NK-92 (cell line): ENCODE results near the gene C2orf74.
"Not testable (repeated sequence)": the region's sequence is repeated elsewhere in the genome, so short reads cannot be mapped to it uniquely, and the experiment has no call there.

Experiments used
- DNase-seq: peaks from one replicate; lab custom pipeline; 2025; ENCODE audit not compliant: unreplicated experiment; lab: John Stamatoyannopoulos, UW

C2orf74 gene

GRCh38 chr2:61172671-61173070 is 10.7 kb downstream of the C2orf74 start:
- DNase-seq = no peak

DNA sequence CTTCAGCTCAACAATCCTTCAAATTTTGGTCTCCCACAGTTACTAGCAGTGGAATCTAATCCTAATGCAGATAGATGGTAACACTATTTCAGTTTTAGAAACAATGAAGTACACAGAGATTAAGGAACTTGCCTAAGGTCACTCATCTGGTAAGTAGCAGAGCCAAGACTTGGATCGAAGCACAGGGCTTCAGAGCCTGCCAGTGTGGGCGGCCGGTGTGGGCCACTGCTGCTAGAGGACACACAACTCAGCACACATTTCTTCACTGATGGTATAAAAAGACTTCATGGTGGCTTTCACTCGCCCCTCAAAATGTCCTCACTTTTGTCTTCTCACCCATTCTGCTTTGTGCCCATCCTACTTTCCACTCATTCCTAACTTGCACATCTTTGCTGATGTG is 11.1 kb downstream of the C2orf74 start:
- no peak for DNase-seq

- DNase-seq = no peak
Observed at GRCh38 chr2:61175036-61175435, 13.0 kb downstream of the C2orf74 start.

GRCh38 chr2:61176755-61177726 is 15.1 kb downstream of the C2orf74 start:
- peak; percentile 50 for DNase-seq

GRCh38 chr2:61177727-61178549 is 15.9 kb downstream of the C2orf74 start:
- DNase-seq = no peak

DNA sequence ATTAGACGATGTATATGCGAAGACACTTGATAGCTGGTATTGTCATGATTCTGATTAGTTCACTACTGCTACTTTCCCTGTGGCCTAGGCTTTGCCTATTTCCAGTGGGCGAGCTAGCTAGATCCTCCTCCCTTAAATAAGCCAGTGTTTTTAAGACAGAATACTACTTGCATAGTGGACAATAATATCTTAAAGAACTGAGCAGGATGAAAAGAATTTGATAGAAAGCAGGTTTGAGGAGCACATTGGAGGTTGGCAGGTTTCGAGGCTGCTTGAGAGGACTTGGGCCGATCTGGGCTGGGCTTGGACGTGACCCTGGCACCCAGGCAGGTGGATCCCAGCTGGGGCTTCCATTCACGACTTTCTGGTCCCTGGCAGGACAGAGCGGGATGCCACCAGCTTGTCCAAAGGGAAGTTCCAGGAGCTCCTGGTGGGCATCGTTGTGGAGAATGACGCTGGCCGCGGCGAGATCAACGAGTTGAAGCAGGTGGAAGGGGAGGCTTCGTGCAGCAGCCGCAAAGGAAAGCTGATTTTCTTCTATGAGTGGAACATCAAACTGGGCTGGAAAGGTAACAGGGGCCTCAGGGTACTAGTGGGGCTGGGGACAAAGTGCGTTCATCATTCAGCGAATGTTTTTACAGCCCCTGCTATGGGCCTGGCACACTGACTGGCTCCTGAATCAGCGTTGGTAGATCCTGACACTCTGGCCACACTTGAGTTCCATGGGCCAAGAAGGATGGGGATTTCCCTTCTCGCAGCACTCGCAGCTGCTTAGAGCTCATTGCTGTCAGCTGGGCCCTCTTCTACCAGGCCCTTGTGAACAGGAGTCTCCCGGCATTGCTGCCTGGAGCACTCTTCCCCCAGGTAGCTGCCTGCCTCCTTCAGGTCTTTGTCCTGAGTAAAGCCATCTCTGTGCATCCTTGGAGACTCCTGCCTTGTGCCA is 16.9 kb downstream of the C2orf74 start:
- no peak for DNase-seq

DNA sequence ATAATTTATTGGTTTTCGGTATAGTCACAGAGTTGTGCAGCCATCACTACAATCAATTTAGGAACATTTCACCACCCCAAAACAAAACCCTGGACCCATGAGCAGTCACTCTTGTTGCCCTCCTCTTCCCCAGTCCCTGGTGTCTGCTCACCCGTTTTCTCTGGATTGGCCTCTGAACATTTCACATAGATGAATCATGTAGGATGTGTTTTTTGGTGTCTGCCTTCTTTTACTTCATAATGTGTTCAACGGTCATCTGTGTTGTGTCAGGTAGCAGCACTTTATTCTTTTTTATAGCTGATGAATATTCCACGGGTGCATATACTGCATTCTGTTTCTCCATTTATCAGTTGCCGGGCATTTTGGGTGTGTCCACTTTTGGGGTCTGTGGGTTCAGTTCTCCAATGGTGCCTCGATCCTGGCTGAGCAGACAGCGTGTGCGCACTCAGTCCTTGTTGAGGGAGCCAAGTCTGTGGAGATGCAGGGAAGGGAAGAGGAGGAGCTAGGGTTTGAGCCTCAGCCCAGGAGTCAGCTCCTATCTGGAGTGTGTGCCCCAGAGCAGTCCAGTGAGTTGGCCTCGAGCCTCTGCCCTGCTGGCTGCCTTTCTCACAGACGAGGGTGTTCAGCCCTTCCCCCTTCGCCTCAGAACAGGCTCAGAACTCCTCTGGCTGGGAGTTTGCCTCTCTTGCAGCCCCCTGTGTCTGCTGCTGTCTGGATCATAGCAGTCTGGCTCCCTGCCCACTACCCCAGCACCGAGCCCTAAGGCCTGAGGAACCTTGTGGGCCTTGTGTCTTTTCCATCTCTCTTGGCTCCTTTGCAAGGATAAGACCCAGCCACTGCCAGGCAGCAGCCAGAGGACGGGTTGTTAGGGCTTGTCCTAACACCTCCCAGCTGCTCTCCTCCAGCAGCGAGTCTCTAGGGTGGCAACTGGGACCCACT is 18.0 kb downstream of the C2orf74 start:
- DNase-seq = no peak

- DNase-seq = no peak
Observed at GRCh38 chr2:61180686-61181085, 18.7 kb downstream of the C2orf74 start.

DNA sequence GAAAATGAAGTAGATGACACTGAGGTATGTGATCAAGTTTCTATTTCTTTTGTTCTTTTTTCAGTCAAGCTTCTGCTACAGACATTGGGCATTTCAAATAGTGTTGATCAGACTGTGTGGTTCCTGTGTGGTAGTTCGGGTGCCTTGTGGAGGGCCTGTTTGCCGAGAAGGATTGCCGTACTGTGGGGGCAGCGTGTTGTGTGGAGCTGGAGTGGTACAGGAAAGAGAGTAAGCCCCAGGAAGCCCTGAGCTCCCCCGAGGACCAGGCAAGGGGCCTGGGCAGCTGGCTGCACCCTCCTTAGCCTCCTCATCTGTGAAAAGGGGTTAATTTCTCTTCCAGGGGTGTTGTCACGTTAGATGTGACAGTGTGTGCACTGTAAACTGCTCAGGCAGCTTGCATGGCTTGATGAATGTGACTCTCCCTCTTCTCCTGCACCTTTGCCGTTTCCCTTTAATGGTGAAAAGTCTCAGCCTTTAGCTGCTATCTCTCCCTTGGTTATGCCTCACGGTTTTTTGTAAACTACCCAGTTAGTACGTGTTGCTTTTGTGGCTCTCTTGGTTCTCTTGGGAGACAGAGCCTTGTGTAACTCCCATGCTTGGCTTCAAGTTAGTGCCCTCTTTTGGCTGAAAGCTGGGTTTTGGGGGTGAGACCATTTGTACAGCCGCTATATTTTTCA is 19.5 kb downstream of the C2orf74 start:
- no peak for DNase-seq

DNA sequence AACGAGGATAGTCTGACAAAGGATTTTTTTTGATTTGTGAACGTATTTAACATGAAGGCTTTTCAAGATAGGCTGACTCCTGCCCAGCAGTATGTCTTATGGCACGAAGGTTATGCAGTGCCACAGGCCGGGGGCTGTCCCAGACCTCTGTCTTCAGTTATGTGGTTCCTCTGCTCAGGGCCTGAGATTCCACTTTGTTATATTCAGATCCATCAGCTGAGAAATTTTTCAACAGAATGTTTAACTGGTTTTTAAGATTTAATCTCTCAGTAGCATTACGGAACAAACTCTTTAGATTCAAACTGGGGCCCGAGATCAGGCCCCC is 20.0 kb downstream of the C2orf74 start:
- no peak for DNase-seq

DNA sequence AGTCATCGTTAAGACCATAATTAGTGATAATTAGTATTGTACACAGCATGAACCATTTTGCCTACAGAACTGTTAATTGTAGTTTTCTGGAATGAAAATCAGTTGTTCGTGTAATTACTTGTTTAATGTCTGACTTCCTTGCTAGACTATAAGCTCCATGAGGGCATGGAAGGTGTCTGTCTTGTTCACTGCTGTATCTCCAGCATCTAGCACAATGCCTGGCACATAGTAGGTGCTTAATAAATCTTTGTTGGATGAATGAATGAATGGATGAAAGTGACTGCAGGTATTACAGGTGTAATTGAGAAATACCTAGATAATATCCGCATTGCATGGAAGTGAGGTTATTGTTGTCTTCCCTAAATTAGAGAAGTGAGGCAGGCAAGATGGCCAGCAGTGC is 21.8 kb downstream of the C2orf74 start:
- no peak for DNase-seq

GRCh38 chr2:61184263-61184662 is 22.3 kb downstream of the C2orf74 start:
- DNase-seq = no peak

DNA sequence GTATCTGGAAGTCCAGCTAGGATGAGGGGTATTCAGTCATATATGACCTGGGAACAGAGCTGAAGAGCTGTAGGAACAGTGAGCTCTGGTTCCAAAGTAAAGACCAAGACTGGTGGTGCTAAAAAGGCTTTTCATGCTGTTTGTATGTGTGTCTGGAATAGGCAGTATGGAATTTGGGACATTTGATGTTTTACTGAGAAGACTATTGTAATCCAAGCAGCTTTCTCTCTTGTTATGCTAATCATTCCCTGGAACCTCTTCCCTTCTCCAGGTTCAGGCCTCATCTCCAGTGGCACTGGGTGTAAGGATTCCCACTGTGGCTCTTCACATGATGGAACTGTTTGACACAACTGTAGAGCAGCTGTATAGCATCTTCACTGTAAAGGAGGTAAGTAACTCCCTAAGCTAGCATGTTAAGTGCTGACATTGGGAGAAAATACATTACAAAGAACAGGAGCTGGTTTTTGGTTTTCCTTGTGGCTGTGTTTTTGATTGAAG is 23.3 kb downstream of the C2orf74 start:
- no peak for DNase-seq

DNA sequence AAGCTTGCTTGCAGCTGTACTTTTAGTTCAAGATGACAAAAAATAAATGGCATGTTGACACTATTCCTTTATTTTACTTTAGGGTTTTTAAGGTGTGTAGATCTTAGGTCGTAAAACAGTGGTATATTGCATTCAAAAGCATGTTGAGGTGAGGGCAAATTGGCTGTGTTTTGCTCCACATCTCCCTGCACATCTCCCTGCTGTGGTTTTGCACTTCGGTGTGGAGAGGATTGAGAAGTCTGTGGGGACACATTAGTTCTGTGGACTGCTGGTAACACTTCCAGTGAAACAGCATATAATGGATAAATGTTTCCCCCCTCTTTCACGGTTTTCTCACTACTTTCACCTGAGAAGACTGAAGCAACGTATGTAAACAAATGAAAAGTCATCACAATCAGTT is 25.1 kb downstream of the C2orf74 start:
- no peak for DNase-seq

DNA sequence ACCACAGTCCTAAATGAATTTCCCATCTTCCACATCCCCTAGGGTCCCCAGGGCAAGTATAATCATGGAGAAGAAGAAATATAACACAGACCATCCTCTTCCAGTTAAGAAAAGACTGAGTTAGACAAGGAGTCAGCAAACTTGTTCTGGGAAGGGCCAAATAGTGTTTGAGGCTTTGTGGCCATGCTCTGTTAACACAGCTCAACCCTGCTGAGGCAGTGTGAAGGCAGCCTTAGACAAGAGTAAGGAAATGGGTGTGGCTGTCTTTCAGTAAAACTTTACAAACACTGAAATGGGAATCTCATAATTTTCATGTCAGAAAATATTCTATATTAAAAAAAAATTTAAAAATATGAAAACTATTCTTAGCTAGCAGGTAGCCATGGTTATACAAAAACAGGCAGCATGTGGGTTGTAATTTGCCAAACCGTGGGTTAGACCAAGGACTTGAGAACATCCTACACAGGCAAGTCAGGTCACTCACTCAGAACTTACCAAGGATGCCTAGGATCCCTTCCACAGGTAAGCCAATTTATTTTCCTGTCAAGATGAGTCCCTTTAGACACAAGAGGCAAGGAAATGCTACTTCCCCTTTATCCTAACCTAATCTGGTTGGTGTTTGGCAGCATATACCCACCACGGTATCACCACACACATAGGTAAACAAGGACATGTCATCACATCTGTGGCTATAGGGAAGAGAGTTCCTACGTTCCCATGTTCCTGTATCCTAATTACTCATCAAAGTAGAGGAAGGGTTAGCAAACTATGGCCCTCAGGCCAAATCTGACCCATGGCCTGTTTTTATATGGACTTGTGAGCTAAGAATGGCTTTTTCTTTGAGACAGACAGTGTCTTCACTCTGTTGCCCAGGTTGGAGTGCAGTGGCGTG is 31.9 kb downstream of the C2orf74 start:
- no peak for DNase-seq

DNA sequence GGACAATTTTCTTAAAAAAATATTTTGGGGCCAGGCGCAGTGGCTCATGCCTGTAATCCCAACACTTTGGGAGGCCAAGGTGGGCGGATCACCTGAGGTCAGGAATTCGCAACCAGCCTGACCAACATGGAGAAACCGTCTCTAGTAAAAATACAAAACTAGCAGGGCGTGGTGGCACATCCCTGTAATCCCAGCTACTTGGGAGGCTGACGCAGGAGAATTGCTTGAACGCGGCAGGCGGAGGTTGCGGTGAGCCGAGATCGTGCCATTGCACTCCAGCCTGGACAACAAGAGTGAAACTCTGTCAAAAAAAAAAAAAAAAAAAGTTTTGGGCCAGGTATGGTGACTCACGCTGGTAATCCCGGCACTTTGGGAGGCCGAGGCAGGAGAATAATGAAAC is 32.7 kb downstream of the C2orf74 start:
- DNase-seq = not testable (repeated sequence)

DNA sequence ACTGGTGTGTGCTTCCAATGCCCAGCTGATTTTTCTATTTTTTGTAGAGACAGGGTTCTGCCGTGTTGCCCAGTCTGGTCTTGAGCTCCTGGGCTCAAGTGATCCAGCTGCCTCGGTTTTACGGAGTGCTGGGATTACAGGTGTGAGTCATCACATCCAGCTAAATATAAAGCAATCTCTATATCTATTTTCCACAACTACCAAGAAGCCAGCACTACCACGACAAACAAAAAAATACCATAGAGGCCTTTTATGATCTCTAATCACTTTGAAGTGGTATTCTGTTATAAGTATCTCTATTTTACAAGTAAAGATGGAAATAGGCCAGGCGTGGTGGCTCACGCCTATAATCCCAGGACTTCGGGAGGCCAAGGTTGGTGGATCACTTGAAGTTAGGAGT is 34.7 kb downstream of the C2orf74 start:
- DNase-seq = no peak

- no peak for DNase-seq
Observed at GRCh38 chr2:61205132-61205531, 43.1 kb downstream of the C2orf74 start.
